OCI-LY7 (cell line): ENCODE measurements around the gene TMEM165.

ENCODE experiments used
- CTCF ChIP-seq: fragments of 200-600 bp; sonication (generic); conservative IDR thresholded peaks from 2 replicates; pipeline ENCODE4 v1.5.1; 2014; ENCODE audit warnings: mild to moderate bottlenecking, antibody characterized with exemption, low read length, moderate library complexity, mixed read lengths
- EZH2phosphoT487 ChIP-seq: fragments of 200-600 bp; sonication (generic); IDR thresholded peaks from 2 replicates; pipeline ENCODE4 v1.6.1; 2018; ENCODE audit warnings: low read depth, borderline replicate concordance, mild to moderate bottlenecking, mixed run types, antibody characterized with exemption, low read length, moderate library complexity, mixed read lengths

- no peak for TF ChIP-seq CTCF
- TF ChIP-seq EZH2phosphoT487 = no peak
These were observed 42.1 kb downstream of the TMEM165 start for GRCh38 chr4:55437823-55438222.
